GM10847 (cell line): ENCODE results near the gene COPG1.

Experiments
- POLR2A ChIP-seq: IDR thresholded peaks from 2 replicates; pipeline ENCODE4 v1.6.1; 2011; ENCODE audit not compliant: insufficient read length; ENCODE audit errors: extremely low read depth

The COPG1 gene

GRCh38 chr3:129234441-129234840, 15.0 kb upstream of the COPG1 start:
- no peak for TF ChIP-seq POLR2A

- no peak for TF ChIP-seq POLR2A
Measured at GRCh38 chr3:129235344-129235917, 14.0 kb upstream of the COPG1 start.

- no peak for TF ChIP-seq POLR2A
Measured at GRCh38 chr3:129238945-129239705, 10.3 kb upstream of the COPG1 start.

- no peak for TF ChIP-seq POLR2A
Measured at GRCh38 chr3:129239991-129240390, 9.4 kb upstream of the COPG1 start.

GRCh38 chr3:129240436-129240835, 9.0 kb upstream of the COPG1 start:
- TF ChIP-seq POLR2A: no peak

GRCh38 chr3:129245141-129245540, 4.3 kb upstream of the COPG1 start:
- no peak for TF ChIP-seq POLR2A

- TF ChIP-seq POLR2A: no peak
Measured at GRCh38 chr3:129246636-129247035, 2.8 kb upstream of the COPG1 start.

- no peak for TF ChIP-seq POLR2A
Measured at GRCh38 chr3:129248286-129248979, 973 bp upstream of the COPG1 start.

- no peak for TF ChIP-seq POLR2A
Measured at GRCh38 chr3:129252748-129253147, 3.3 kb downstream of the COPG1 start.

GRCh38 chr3:129254536-129255230, 5.3 kb downstream of the COPG1 start:
- TF ChIP-seq POLR2A: no peak

- TF ChIP-seq POLR2A: no peak
Measured at GRCh38 chr3:129256270-129256669, 6.9 kb downstream of the COPG1 start.

- no peak for TF ChIP-seq POLR2A
Measured at GRCh38 chr3:129257609-129258008, 8.2 kb downstream of the COPG1 start.

GRCh38 chr3:129259612-129260477, 10.4 kb downstream of the COPG1 start:
- TF ChIP-seq POLR2A: no peak

GRCh38 chr3:129260606-129261005, 11.2 kb downstream of the COPG1 start:
- no peak for TF ChIP-seq POLR2A

- no peak for TF ChIP-seq POLR2A
Measured at GRCh38 chr3:129261894-129262293, 12.5 kb downstream of the COPG1 start.

- TF ChIP-seq POLR2A: no peak
Measured at GRCh38 chr3:129263161-129263910, 13.9 kb downstream of the COPG1 start.
